GM21717 (cell line): ENCODE measurements around the gene SKOR2.
A peak's percentile ranks its signal among the peaks of the same experiment; 100 is the strongest.
"Not testable (repeated sequence)": the region's sequence is repeated elsewhere in the genome, so short reads cannot be mapped to it uniquely, and the experiment has no call there.

Source experiments
- ATAC-seq: cut with Tn5 transposase; IDR thresholded peaks from one replicate; pipeline ENCODE4 v1.9.1; 2021; ENCODE audit warnings: mild to moderate bottlenecking, moderate library complexity; ENCODE audit not compliant: unreplicated experiment

SKOR2 gene

GRCh38 chr18:47203626-47204464 is 47.6 kb downstream of the SKOR2 start:
- no peak for ATAC-seq

- not testable (repeated sequence) for ATAC-seq
Observed at GRCh38 chr18:47195961-47196360, 55.5 kb downstream of the SKOR2 start.

GRCh38 chr18:47191961-47192360 is 59.5 kb downstream of the SKOR2 start:
- ATAC-seq: no peak

DNA sequence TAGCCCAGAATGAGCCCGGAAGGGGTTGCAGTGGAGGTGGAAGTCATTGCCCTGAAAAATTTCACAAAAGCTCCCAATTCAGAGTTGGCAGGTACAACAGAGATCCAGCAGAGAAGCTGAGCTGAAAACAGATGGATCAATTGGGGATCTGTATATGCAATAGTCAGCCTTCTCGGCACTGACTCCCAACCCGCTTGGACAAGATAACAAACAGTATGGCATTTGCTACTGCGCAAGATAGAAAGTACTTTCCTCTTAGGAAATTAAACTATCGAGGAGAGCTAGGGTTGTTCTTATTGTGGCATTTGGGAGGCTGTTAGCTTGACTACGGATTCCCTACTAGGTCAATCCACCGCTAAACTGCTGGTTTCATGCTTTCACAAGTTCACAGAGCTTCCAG is 63.7 kb downstream of the SKOR2 start:
- ATAC-seq: no peak

- ATAC-seq: no peak
Observed at GRCh38 chr18:47184419-47185050, 66.9 kb downstream of the SKOR2 start.

DNA sequence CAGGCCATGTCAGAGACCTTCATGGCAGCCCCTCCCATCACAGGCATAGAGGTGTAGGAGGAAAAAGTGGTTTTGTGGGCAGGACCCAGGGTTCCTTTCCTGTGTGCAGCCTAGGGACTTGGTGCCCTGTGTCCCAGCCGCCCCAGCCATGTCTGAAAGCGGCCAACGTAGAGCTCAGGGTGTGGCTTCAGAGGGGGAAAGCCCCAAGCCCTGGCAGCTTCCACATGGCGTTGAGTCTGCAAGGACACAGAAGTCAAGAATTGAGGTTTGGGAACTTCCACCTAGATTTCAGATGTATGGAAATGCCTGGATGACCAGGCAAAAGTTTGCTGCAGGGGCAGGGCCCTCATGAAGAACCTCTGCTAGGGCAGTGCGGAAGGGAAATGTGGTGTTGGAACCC is 69.3 kb downstream of the SKOR2 start:
- ATAC-seq: not testable (repeated sequence)

GRCh38 chr18:47180765-47181164 is 70.7 kb downstream of the SKOR2 start:
- no peak for ATAC-seq

DNA sequence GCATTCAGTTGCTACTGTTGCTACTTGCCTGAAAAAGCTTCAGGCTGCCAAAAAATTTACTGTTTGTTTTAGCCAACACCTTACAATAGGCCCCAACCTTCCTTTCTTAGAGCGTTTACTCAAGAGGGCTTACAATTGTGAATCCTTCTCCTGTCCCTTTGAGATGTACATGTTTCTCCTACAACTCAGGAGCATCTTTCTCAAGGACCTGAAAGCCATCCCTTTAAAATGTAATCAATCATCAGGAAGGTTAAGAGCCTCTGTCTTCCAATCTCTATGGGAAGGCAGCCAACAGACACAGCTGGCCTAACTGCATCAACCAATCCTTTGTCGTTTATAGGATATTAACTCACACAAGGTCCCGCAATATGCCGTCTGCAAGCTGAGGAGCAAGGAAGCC is 71.9 kb downstream of the SKOR2 start:
- no peak for ATAC-seq

DNA sequence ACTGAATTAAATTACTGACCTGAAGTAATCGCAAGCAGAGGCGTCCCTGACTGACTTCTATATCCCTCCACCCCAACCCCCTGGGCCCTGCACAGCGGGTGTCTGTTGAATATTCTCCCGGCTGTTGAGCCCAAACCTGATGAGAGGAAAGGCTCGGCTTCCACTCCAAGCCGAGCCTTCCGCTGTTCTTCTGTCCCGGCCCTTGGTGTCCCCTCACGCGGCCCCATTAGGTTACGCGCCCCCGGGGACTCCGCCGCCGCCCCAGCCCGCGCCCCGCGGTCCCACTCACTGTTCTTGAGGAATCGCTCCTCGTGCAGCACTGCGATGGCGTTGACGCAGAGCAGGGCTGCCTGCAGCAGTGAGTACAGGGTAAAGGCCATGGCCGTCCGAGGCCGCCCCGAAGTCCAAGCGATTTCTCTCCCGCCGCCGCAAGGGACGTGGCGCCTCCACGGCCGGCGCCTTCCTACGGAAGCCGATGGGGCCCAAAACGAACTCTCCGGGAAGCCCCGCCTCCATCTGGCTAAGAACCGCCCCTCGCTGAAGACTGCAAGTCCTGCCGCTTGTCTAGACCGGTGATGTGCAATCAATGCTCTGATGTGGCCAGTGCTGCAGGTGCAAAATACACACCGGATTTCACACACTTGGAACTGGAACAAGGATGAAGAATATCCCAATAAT is 75.4 kb downstream of the SKOR2 start, which contains the start of gene IER3IP1:
Gene IER3IP1 (minus strand): TSS at position 467 of the 678 bp plus-strand sequence. CDS start 87 bp downstream, at position 380.
- ATAC-seq: peak; percentile 78

DNA sequence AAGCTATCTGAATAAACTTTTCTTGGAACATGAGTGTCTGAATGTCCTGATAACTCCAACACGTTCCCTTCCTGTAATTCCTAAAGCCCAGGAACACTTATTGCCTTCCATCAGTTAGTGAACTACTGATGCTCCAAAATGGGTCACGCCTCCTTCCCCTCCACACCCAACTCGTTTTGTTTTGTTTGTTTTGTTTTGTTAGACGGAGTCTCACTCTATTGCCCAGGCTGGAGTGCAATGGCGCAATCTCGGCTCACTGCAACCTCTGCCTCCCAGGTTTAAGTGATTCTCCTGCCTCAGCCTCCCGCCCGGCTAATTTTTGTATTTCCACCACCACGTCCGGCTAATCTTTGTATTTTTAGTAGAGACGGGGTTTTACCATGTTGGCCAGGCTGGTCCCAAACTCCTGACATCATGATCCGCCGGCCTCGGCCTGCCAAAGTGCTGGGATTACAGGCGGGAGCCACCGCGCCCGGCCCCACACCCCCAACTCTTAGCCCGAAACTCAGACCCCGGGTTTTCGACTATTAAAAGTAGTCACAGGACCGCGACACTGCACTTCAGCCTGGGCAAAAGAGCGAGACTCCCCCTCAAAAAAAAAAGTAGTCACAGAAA is 76.1 kb downstream of the SKOR2 start:
- peak; percentile 24 for ATAC-seq

- no peak for ATAC-seq
Observed at GRCh38 chr18:47174545-47175116, 76.8 kb downstream of the SKOR2 start.

GRCh38 chr18:47172476-47172875 is 79.0 kb downstream of the SKOR2 start:
- ATAC-seq: no peak

- no peak for ATAC-seq
Observed at GRCh38 chr18:47168913-47169312, 82.5 kb downstream of the SKOR2 start.

DNA sequence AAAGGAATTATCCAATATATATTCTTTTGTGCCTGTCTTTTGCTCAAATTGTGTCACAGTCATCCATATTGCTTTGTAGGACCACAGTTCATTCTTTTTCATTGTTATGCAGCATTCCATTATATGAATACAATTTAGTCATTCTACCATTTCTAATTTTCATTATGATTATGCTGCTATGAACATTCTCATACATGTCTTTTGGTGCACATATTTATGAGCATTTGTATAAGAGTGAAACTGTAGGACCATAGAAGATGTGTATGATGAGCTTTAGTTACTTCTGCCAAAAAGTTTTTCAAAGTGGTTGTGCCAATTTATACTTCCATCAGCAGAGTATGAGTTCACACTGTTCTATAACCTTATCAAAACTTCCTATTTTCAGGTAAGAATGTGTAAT is 83.0 kb downstream of the SKOR2 start:
- ATAC-seq: no peak

GRCh38 chr18:47166294-47166693 is 85.2 kb downstream of the SKOR2 start:
- ATAC-seq: no peak

DNA sequence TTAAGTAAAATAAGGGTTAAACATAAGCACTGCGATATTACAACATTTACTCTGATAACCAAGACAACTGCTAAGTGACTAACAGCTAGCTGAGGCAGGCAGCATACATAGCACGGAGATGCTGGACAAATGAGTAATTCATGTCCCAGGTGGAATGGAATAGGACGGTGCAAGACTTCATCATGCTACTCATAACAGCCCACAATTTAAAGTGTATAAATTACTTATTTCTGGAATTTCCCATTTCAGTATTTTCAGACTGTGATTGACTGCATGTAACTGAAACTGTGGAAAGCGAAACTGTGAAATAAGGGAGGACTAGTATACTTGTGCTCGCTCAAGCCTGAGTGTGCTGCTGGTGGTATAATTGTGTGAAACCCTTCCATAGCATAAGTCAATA is 88.2 kb downstream of the SKOR2 start:
- ATAC-seq: peak; percentile 79

- no peak for ATAC-seq
Observed at GRCh38 chr18:47160256-47160655, 91.2 kb downstream of the SKOR2 start.

- not testable (repeated sequence) for ATAC-seq
Observed at GRCh38 chr18:47158404-47158803, 93.1 kb downstream of the SKOR2 start.
